CD4-positive, alpha-beta T cell treated with Interleukin-21 for 1 hour (primary cell): ENCODE measurements around the gene CES4A.
A peak's percentile ranks its signal among the peaks of the same experiment; 100 is the strongest.
"Not testable (repeated sequence)": the region's sequence is repeated elsewhere in the genome, so short reads cannot be mapped to it uniquely, and the experiment has no call there.

Experiments
- DNase-seq: peaks from one replicate; pipeline ENCODE4 v3.0.0-alpha.2; 2020

The CES4A gene

GRCh38 chr16:66988197-66988788 lies at the start of gene CES4A:
TSS of gene CES4A (plus strand) at chr16:66988589. CDS start at chr16:66988773, 184 bp downstream.
- DNase-seq, result no peak

- no peak for DNase-seq
These were observed 49.0 kb upstream of the CES4A start for GRCh38 chr16:66939366-66939765.

- DNase-seq, result no peak
These were observed 48.2 kb upstream of the CES4A start for GRCh38 chr16:66940236-66940635.

- no peak for DNase-seq
These were observed 45.4 kb upstream of the CES4A start for GRCh38 chr16:66942981-66943380.

GRCh38 chr16:66943426-66944053 lies 44.8 kb upstream of the CES4A start:
- no peak for DNase-seq

- no peak for DNase-seq
These were observed 44.3 kb upstream of the CES4A start for GRCh38 chr16:66944054-66944441.

- DNase-seq, result not testable (repeated sequence)
These were observed 43.4 kb upstream of the CES4A start for GRCh38 chr16:66944971-66945370.

GRCh38 chr16:66945939-66946338 lies 42.5 kb upstream of the CES4A start:
- DNase-seq, result no peak

GRCh38 chr16:66946541-66946940 lies 41.8 kb upstream of the CES4A start:
- no peak for DNase-seq

- no peak for DNase-seq
These were observed 41.5 kb upstream of the CES4A start for GRCh38 chr16:66946974-66947301.

- DNase-seq, result peak; percentile 88
These were observed 40.9 kb upstream of the CES4A start for GRCh38 chr16:66947302-66948065.

- no peak for DNase-seq
These were observed 40.1 kb upstream of the CES4A start for GRCh38 chr16:66948134-66948836.

GRCh38 chr16:66948837-66949225 lies 39.6 kb upstream of the CES4A start:
- DNase-seq, result no peak

GRCh38 chr16:66949472-66949871 lies 38.9 kb upstream of the CES4A start:
- DNase-seq, result no peak

GRCh38 chr16:66950437-66950836 lies 38.0 kb upstream of the CES4A start:
- no peak for DNase-seq

GRCh38 chr16:66950971-66951790 lies 37.2 kb upstream of the CES4A start:
- DNase-seq, result no peak

- DNase-seq, result no peak
These were observed 35.8 kb upstream of the CES4A start for GRCh38 chr16:66952430-66953110.

- DNase-seq, result no peak
These were observed 34.8 kb upstream of the CES4A start for GRCh38 chr16:66953462-66954096.

- peak; percentile 78 for DNase-seq
These were observed 34.2 kb upstream of the CES4A start for GRCh38 chr16:66954097-66954659.

GRCh38 chr16:66955363-66956153 lies 32.8 kb upstream of the CES4A start:
- not testable (repeated sequence) for DNase-seq

- not testable (repeated sequence) for DNase-seq
These were observed 32.3 kb upstream of the CES4A start for GRCh38 chr16:66956154-66956457.
